ENCODE data around the gene LYPD6.

DNA sequence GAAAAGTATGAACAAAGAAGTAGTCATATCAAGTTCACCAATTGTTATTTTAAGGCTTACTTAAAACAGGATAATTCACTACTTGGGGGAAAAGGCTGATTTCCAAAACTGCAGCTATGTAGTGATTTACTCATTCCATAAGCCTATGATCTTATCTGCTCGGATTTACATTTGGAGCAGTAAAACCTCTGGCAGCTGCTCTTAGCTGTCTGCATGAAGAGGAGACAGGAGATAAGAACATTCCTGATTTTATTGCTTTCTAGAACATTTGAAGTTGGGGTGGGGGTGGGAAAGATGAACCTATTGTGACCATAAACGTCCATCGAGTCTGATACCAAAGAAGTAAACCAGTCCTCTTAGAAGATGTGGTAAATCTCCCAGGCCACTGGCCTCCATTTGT, 136.2 kb downstream of the LYPD6 start:
- TF ChIP-seq, protein P1, sequence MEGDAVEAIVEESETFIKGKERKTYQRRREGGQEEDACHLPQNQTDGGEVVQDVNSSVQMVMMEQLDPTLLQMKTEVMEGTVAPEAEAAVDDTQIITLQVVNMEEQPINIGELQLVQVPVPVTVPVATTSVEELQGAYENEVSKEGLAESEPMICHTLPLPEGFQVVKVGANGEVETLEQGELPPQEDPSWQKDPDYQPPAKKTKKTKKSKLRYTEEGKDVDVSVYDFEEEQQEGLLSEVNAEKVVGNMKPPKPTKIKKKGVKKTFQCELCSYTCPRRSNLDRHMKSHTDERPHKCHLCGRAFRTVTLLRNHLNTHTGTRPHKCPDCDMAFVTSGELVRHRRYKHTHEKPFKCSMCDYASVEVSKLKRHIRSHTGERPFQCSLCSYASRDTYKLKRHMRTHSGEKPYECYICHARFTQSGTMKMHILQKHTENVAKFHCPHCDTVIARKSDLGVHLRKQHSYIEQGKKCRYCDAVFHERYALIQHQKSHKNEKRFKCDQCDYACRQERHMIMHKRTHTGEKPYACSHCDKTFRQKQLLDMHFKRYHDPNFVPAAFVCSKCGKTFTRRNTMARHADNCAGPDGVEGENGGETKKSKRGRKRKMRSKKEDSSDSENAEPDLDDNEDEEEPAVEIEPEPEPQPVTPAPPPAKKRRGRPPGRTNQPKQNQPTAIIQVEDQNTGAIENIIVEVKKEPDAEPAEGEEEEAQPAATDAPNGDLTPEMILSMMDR (IDR thresholded peaks at IDR 0.05): no peak
- TF ChIP-seq POLR2AphosphoS5 (IDR thresholded peaks at IDR 0.05) (no peak), POLR2A (IDR thresholded peaks at IDR 0.05) (no peak)

Measured in gastroesophageal sphincter (tissue), 3 donors.